H9 (cell line): ENCODE measurements around the gene PHF1. TPM values are rescaled to one million over a fixed set of nuclear protein-coding genes. Genes with fewer than 3 reads are reported as not detected.
A peak's percentile ranks its signal among the peaks of the same experiment; 100 is the strongest.

Source experiments
- DNase-seq: peaks from one replicate; pipeline ENCODE4 v3.0.0-alpha.2; 2017
- H2AFZ ChIP-seq: one replicate; pipeline ENCODE4 v1.6.1; 2013; ENCODE audit warnings: mild to moderate bottlenecking, low read length, control low read depth, moderate library complexity
- H2AK5ac ChIP-seq: 2 replicates; pipeline ENCODE4 v1.6.1; 2013; ENCODE audit warnings: low read length, control low read depth, mixed read lengths; ENCODE audit not compliant: insufficient read length
- H2BK120ac ChIP-seq: one replicate; pipeline ENCODE4 v1.6.1; 2013; ENCODE audit warnings: low read depth, mild to moderate bottlenecking, low read length, control low read depth, inconsistent platforms; ENCODE audit not compliant: poor library complexity, severe bottlenecking
- H2BK12ac ChIP-seq: 2 replicates; pipeline ENCODE4 v1.6.1; 2013; ENCODE audit warnings: low read length, control low read depth, mixed read lengths, low read depth; ENCODE audit not compliant: insufficient read length
- H2BK15ac ChIP-seq: 2 replicates; pipeline ENCODE4 v1.6.1; 2013; ENCODE audit warnings: low read depth, low read length, control low read depth
- H2BK20ac ChIP-seq: one replicate; pipeline ENCODE4 v1.6.1; 2013; ENCODE audit warnings: low read depth, mild to moderate bottlenecking, low read length, control low read depth, inconsistent platforms; ENCODE audit not compliant: poor library complexity, severe bottlenecking
- H2BK5ac ChIP-seq: 2 replicates; pipeline ENCODE4 v1.6.1; 2013; ENCODE audit warnings: low read length, control low read depth, mixed read lengths; ENCODE audit not compliant: insufficient read length
- H3K14ac ChIP-seq: 2 replicates; pipeline ENCODE4 v1.6.1; 2013; ENCODE audit warnings: low read length, control low read depth; ENCODE audit not compliant: insufficient read depth
- H3K18ac ChIP-seq: 2 replicates; pipeline ENCODE4 v1.6.1; 2013; ENCODE audit warnings: low read depth, mild to moderate bottlenecking, mixed read lengths, low read length, control low read depth; ENCODE audit not compliant: insufficient read length
- H3K23ac ChIP-seq: 2 replicates; pipeline ENCODE4 v1.6.1; 2013; ENCODE audit warnings: low read length, control low read depth, mixed read lengths, low read depth; ENCODE audit not compliant: insufficient read length
- H3K23me2 ChIP-seq: 2 replicates; pipeline ENCODE4 v1.6.1; 2013; ENCODE audit warnings: low read depth, mild to moderate bottlenecking, mixed read lengths, low read length, control low read depth; ENCODE audit not compliant: insufficient read length, poor library complexity, severe bottlenecking
- H3K27ac ChIP-seq: 2 replicates; pipeline ENCODE4 v1.5.1; 2013; ENCODE audit warnings: low read length, control low read depth, mixed read lengths, low read depth; ENCODE audit not compliant: insufficient read length
- H3K27me3 ChIP-seq: 2 replicates; pipeline ENCODE4 v1.6.1; 2013; ENCODE audit warnings: low read length, control low read depth, inconsistent platforms; ENCODE audit not compliant: insufficient read depth
- H3K4ac ChIP-seq: 2 replicates; pipeline ENCODE4 v1.6.1; 2013; ENCODE audit warnings: low read depth, mild to moderate bottlenecking, control low read depth, inconsistent platforms, low read length, moderate library complexity
- H3K4me1 ChIP-seq: 2 replicates; pipeline ENCODE4 v1.6.1; 2013; ENCODE audit warnings: low read length, control low read depth, inconsistent platforms; ENCODE audit not compliant: insufficient read depth
- H3K4me2 ChIP-seq: 2 replicates; pipeline ENCODE4 v1.6.1; 2013; ENCODE audit warnings: low read length, control low read depth, mixed read lengths; ENCODE audit not compliant: insufficient read length, insufficient read depth
- H3K56ac ChIP-seq: 2 replicates; pipeline ENCODE4 v1.6.1; 2013; ENCODE audit warnings: low read depth, mild to moderate bottlenecking, mixed read lengths, low read length, control low read depth; ENCODE audit not compliant: insufficient read length
- H3K79me1 ChIP-seq: 2 replicates; pipeline ENCODE4 v1.6.1; 2013; ENCODE audit warnings: low read depth, mild to moderate bottlenecking, moderate library complexity, low read length, control low read depth, inconsistent platforms; ENCODE audit not compliant: insufficient read depth, poor library complexity, severe bottlenecking
- H3K79me2 ChIP-seq: 2 replicates; pipeline ENCODE4 v1.6.1; 2013; ENCODE audit warnings: low read length, control low read depth, inconsistent platforms; ENCODE audit not compliant: insufficient read depth
- H3K9ac ChIP-seq: 2 replicates; pipeline ENCODE4 v1.6.1; 2013; ENCODE audit warnings: low read length, control low read depth, mixed read lengths; ENCODE audit not compliant: insufficient read length; ENCODE audit errors: extremely low read depth
- H3K9me3 ChIP-seq: one replicate; pipeline ENCODE4 v1.6.1; 2013; ENCODE audit warnings: low read depth, low read length, inconsistent platforms; ENCODE audit not compliant: control insufficient read depth
- H3T11ph ChIP-seq: one replicate; pipeline ENCODE4 v1.6.1; 2013; ENCODE audit warnings: mild to moderate bottlenecking, low read length, control low read depth, inconsistent platforms
- H4K20me1 ChIP-seq: one replicate; pipeline ENCODE4 v1.6.1; 2013; ENCODE audit not compliant: control insufficient read depth, insufficient read length, insufficient read depth
- H4K5ac ChIP-seq: 2 replicates; pipeline ENCODE4 v1.6.1; 2013; ENCODE audit warnings: low read depth, mild to moderate bottlenecking, mixed read lengths, low read length, control low read depth; ENCODE audit not compliant: insufficient read length
- H4K8ac ChIP-seq: replicated peaks from 2 replicates; pipeline ENCODE4 v1.6.1; 2013; ENCODE audit warnings: low read length, control low read depth, mixed read lengths, low read depth; ENCODE audit not compliant: insufficient read length
- H4K91ac ChIP-seq: 2 replicates; pipeline ENCODE4 v1.6.1; 2013; ENCODE audit warnings: low read depth, mild to moderate bottlenecking, moderate library complexity, mixed read lengths, low read length, control low read depth; ENCODE audit not compliant: insufficient read length
- H3K27ac Mint-ChIP-seq, 3 experiments: 2 replicates in 2 of 3; 3 replicates in 1 of 3; pipeline ENCODE4 v1.8.0; 2020 to 2021; ENCODE audit warnings: mixed read lengths in 3 of 3, mild to moderate bottlenecking in 1 of 3, moderate library complexity in 1 of 3
- H3K27me3 Mint-ChIP-seq: 2 replicates; pipeline ENCODE4 v1.8.0; 2021; ENCODE audit warnings: low read depth, mild to moderate bottlenecking, moderate library complexity, mixed read lengths
- H3K36me3 Mint-ChIP-seq, 3 experiments: 2 replicates in 2 of 3; 3 replicates in 1 of 3; pipeline ENCODE4 v1.8.0; 2020 to 2021; ENCODE audit warnings: low read depth in 3 of 3, mixed read lengths in 3 of 3; ENCODE audit not compliant: insufficient read depth in 1 of 3
- H3K4me1 Mint-ChIP-seq, 2 experiments: 2 replicates each; pipeline ENCODE4 v1.8.0; 2020; ENCODE audit warnings: mixed read lengths in 2 of 2
- H3K4me3 Mint-ChIP-seq, 2 experiments: 2 replicates in 1 of 2; 3 replicates in 1 of 2; pipeline ENCODE4 v1.8.0; 2020 to 2021; ENCODE audit warnings: mild to moderate bottlenecking in 2 of 2, mixed read lengths in 2 of 2, moderate library complexity in 1 of 2
- H3K9me3 Mint-ChIP-seq, 2 experiments: 2 replicates in 1 of 2; 3 replicates in 1 of 2; pipeline ENCODE4 v1.8.0; 2020; ENCODE audit warnings: mild to moderate bottlenecking in 2 of 2, mixed read lengths in 2 of 2, moderate library complexity in 1 of 2
- CTCF ChIP-seq: fragments of 200-600 bp; sonication (generic); conservative IDR thresholded peaks from 3 replicates; pipeline ENCODE4 v1.8.0; 2021; ENCODE audit warnings: antibody characterized with exemption, mild to moderate bottlenecking
- WGBS: extraction: QIAGEN DNeasy Blood & Tissue Kit; methylation state at CpG from one replicate; pipeline ENCODE4 v1.1.7; 2013; ENCODE audit warnings: missing lambda C conversion rate, low lambda C conversion rate, mixed read lengths; ENCODE audit not compliant: insufficient read length; ENCODE audit errors: extremely low coverage; 5-methylcytosine and 5-hydroxymethylcytosine counted together
- total RNA-seq: library from RNA; stranded (reverse); gene quantifications from 2 replicates; pipeline ENCODE4 v1.2.1, GENCODE V29; 2021

Gene PHF1
- total RNA-seq, 1 experiment from 2014 or later = 56.8 TPM

- Histone ChIP-seq H2AK5ac (no peak overlapping the region), H3K23ac (no peak overlapping the region), H2BK15ac (no peak overlapping the region), H3K27me3 (no peaks in the 10 kb centered on the region), H3K18ac (no peak overlapping the region), H2AFZ (no peak overlapping the region), H3K14ac (no peak overlapping the region), H3K79me1 (no peaks in the 10 kb centered on the region), H2BK5ac (no peak overlapping the region), H4K91ac (no peak overlapping the region), H2BK20ac (no peak overlapping the region), H3T11ph (no peak overlapping the region), H4K8ac (no peak overlapping the region), H3K9me3 (no peaks in the 10 kb centered on the region), H3K79me2 (no peaks in the 10 kb centered on the region), H3K27ac (no peak overlapping the region), H4K20me1 (no peaks in the 10 kb centered on the region), H2BK120ac (no peak overlapping the region), H3K4ac (no peak overlapping the region), H4K5ac (no peak overlapping the region), H3K4me2 (no peak overlapping the region), H3K9ac (no peak overlapping the region), H3K4me1 (no peaks in the 10 kb centered on the region), H3K56ac (no peak overlapping the region), H2BK12ac (no peak overlapping the region), H3K23me2 (no peaks in the 10 kb centered on the region)
- DNase-seq = no peak
- WGBS = no CpG with 5 or more reads among the region's 19 CpGs
- Mint-ChIP-seq H3K4me1 (peaks cover 0 to 3% of the 10 kb centered on the region in 2 experiments; a peak in 1 of 4 replicates), H3K27me3 (no peaks in the 10 kb centered on the region), H3K36me3 (peaks cover 73 to 95% (median 93%) of the 10 kb centered on the region in 3 experiments), H3K27ac (peak overlapping the region; percentile 9 to 73 (median 15); a peak in 4 of 7 replicates), H3K4me3 (no peak overlapping the region), H3K9me3 (no peaks in the 10 kb centered on the region)
- no peak for TF ChIP-seq CTCF
Observed at GRCh38 chr6:33440649-33441309, 30.0 kb downstream of the PHF1 start.
